Fibroblast of lung (primary cell): Measurements from ENCODE around the gene ATP2B1. TPM values are rescaled to one million over a fixed set of nuclear protein-coding genes. Genes with fewer than 3 reads are reported as not detected.

ENCODE experiments used
- DNase-seq, 2 donors: peaks; one replicate each; pipeline versions ENCODE4 v3.0.0 to v3.0.0-alpha.2; 2010; ENCODE audit warnings: low read depth in 2 of 2
- H2AFZ ChIP-seq: 2 replicates; pipeline ENCODE4 v1.5.1; 2012; ENCODE audit warnings: low read length, control low read depth, inconsistent platforms
- H3K27ac ChIP-seq: 2 replicates; pipeline ENCODE4 v1.5.1; 2011; ENCODE audit warnings: low read length, control low read depth; ENCODE audit not compliant: insufficient read depth
- H3K27me3 ChIP-seq: 2 replicates; pipeline ENCODE4 v1.5.1; 2011; ENCODE audit warnings: mild to moderate bottlenecking, low read length; ENCODE audit not compliant: control insufficient read depth, insufficient read depth
- H3K36me3 ChIP-seq: 2 replicates; pipeline ENCODE4 v1.5.1; 2011; ENCODE audit warnings: low read length; ENCODE audit not compliant: control insufficient read depth, insufficient read depth
- H3K4me1 ChIP-seq: 2 replicates; pipeline ENCODE4 v1.5.1; 2011; ENCODE audit warnings: low read length; ENCODE audit not compliant: control insufficient read depth, insufficient read depth; ENCODE audit errors: extremely low read depth
- H3K4me2 ChIP-seq: 2 replicates; pipeline ENCODE4 v1.5.1; 2011; ENCODE audit warnings: low read length, control low read depth; ENCODE audit not compliant: insufficient read depth; ENCODE audit errors: extremely low read depth
- H3K4me3 ChIP-seq, 4 experiments: fragments of 200-600 bp in 1 of 4; sonication (generic) in 1 of 4; replicated peaks in 1 of 4; 2 replicates each; pipeline ENCODE4 v1.5.1; 2011 to 2016; ENCODE audit warnings: low read length in 4 of 4, low read depth in 3 of 4, mild to moderate bottlenecking in 3 of 4, control low read depth in 2 of 4, inconsistent platforms in 1 of 4, mixed read lengths in 1 of 4; ENCODE audit not compliant: insufficient read depth in 1 of 4; ENCODE audit errors: control extremely low read depth in 1 of 4
- H3K79me2 ChIP-seq: 2 replicates; pipeline ENCODE4 v1.5.1; 2012; ENCODE audit warnings: mild to moderate bottlenecking, low read length, inconsistent platforms; ENCODE audit not compliant: control insufficient read depth, insufficient read depth
- H3K9ac ChIP-seq: 2 replicates; pipeline ENCODE4 v1.5.1; 2011; ENCODE audit warnings: mild to moderate bottlenecking, low read length, control low read depth; ENCODE audit not compliant: insufficient read depth
- H3K9me3 ChIP-seq: 2 replicates; pipeline ENCODE4 v1.5.1; 2012; ENCODE audit warnings: low read depth, low read length; ENCODE audit not compliant: control insufficient read depth, insufficient read depth
- H4K20me1 ChIP-seq: 2 replicates; pipeline ENCODE4 v1.5.1; 2011; ENCODE audit warnings: low read length; ENCODE audit not compliant: control insufficient read depth, insufficient read depth; ENCODE audit errors: extremely low read depth
- CTCF ChIP-seq, 2 donors: IDR thresholded peaks in 1 of 2; conservative IDR thresholded peaks in 1 of 2; 1 replicate in 1 of 2; 2 replicates in 1 of 2; pipeline ENCODE4 v1.5.1; 2011 to 2012; ENCODE audit warnings: low read length in 2 of 2, control low read depth in 1 of 2, inconsistent platforms in 1 of 2, low read depth in 1 of 2, mild to moderate bottlenecking in 1 of 2
- EZH2 ChIP-seq: IDR thresholded peaks from 2 replicates; pipeline ENCODE4 v1.5.1; 2012; ENCODE audit warnings: low read length, control low read depth, mild to moderate bottlenecking; ENCODE audit errors: missing control alignments
- polyA plus RNA-seq, 2 donors: library from polyadenylated mRNA; depleted of rRNA in 1 of 2; stranded (reverse) in 1 of 2; unstranded in 1 of 2; fragments of >200 nt; gene quantifications; 2 replicates each; pipeline ENCODE4 v1.2.1, GENCODE V29; 2011 to 2012; ENCODE audit warnings: missing spikeins in 1 of 2
- total RNA-seq: library from RNA; depleted of rRNA; stranded (reverse); fragments of >200 nt; gene quantifications from 2 replicates; pipeline ENCODE4 v1.2.1, GENCODE V29; 2014

The ATP2B1 gene
- total and polyA plus RNA-seq, 2 donors (not counting 1 experiment from before 2014, with no cell fraction given): 64.3 to 141 TPM

GRCh38 chr12:89669197-89669596, 39.4 kb downstream of the ATP2B1 start:
- H3K27me3 ChIP-seq: no peaks in the 10 kb centered on the region
- no peak overlapping the region for H3K4me3 ChIP-seq
- H2AFZ ChIP-seq: no peak overlapping the region
- H4K20me1 ChIP-seq: no peaks in the 10 kb centered on the region
- no peak overlapping the region for H3K27ac ChIP-seq
- no peaks in the 10 kb centered on the region for H3K9me3 ChIP-seq
- H3K9ac ChIP-seq: no peak overlapping the region
- H3K4me2 ChIP-seq: no peak overlapping the region
- H3K79me2 ChIP-seq: peaks cover 87% of the 10 kb centered on the region
- no peaks in the 10 kb centered on the region for H3K36me3 ChIP-seq
- TF ChIP-seq EZH2 (no peak), CTCF (conservative IDR thresholded peaks at IDR 0.05 in 1 of 2, IDR thresholded peaks at IDR 0.05 in 1 of 2; ENCODE audit: low read depth in 1 of 2, low read length in 2 of 2) (no peak)
- DNase-seq: no peak
- H3K4me1 ChIP-seq: peaks cover 4% of the 10 kb centered on the region

GRCh38 chr12:89665556-89665955, 43.1 kb downstream of the ATP2B1 start:
- peaks cover 11% of the 10 kb centered on the region for H3K4me1 ChIP-seq
- H2AFZ ChIP-seq: no peak overlapping the region
- H3K4me3 ChIP-seq: no peak overlapping the region
- H3K27me3 ChIP-seq: no peaks in the 10 kb centered on the region
- H3K36me3 ChIP-seq: no peaks in the 10 kb centered on the region
- no peaks in the 10 kb centered on the region for H4K20me1 ChIP-seq
- H3K79me2 ChIP-seq: peaks cover 80% of the 10 kb centered on the region
- no peaks in the 10 kb centered on the region for H3K9me3 ChIP-seq
- no peak overlapping the region for H3K4me2 ChIP-seq
- no peak for TF ChIP-seq CTCF (conservative IDR thresholded peaks at IDR 0.05 in 1 of 2, IDR thresholded peaks at IDR 0.05 in 1 of 2; ENCODE audit: low read depth in 1 of 2, low read length in 2 of 2)
- no peak for TF ChIP-seq EZH2
- DNase-seq: peak in 1 of 2 donors; percentile 15
- no peak overlapping the region for H3K27ac ChIP-seq
- H3K9ac ChIP-seq: no peak overlapping the region

- no peak overlapping the region for H2AFZ ChIP-seq
- H3K27ac ChIP-seq: no peak overlapping the region
- TF ChIP-seq CTCF (conservative IDR thresholded peaks at IDR 0.05 in 1 of 2, IDR thresholded peaks at IDR 0.05 in 1 of 2; ENCODE audit: low read depth in 1 of 2, low read length in 2 of 2): no peak
- TF ChIP-seq EZH2: no peak
- no peaks in the 10 kb centered on the region for H3K9me3 ChIP-seq
- peaks cover 81% of the 10 kb centered on the region for H3K79me2 ChIP-seq
- H3K36me3 ChIP-seq: no peaks in the 10 kb centered on the region
- H3K4me2 ChIP-seq: no peak overlapping the region
- H3K4me3 ChIP-seq: no peak overlapping the region
- no peaks in the 10 kb centered on the region for H3K27me3 ChIP-seq
- no peak overlapping the region for H3K9ac ChIP-seq
- peaks cover 11% of the 10 kb centered on the region for H3K4me1 ChIP-seq
- H4K20me1 ChIP-seq: no peaks in the 10 kb centered on the region
- no peak for DNase-seq
These were observed 44.2 kb downstream of the ATP2B1 start for GRCh38 chr12:89664441-89664840.
